ENCODE measurements around the gene RPS14. TPM values are rescaled to one million over a fixed set of nuclear protein-coding genes. Genes with fewer than 3 reads are reported as not detected.

RPS14 gene
- total and polyA plus RNA-seq, 2 of the 8 experiments (the other 6 are each of a cell fraction or from before 2014, with no cell fraction given) = 2,548 to 6,423 TPM

GRCh38 chr5:150457562-150458240, 8.2 kb upstream of the RPS14 start:
- H3K79me1 ChIP-seq (ENCODE audit: low read depth, low read length) = no peaks in the 10 kb centered on the region
- H3K9ac ChIP-seq (replicated peaks in 1 of 4; ENCODE audit: extremely low read depth in 1 of 4, low read depth in 3 of 4, low read length in 3 of 4) = no peak overlapping the region; a peak in 1 of 7 replicates
- no peaks in the 10 kb centered on the region for H3K23me2 ChIP-seq (ENCODE audit: low read depth, low read length)
- no peak overlapping the region for H3K56ac ChIP-seq (replicated peaks; ENCODE audit: insufficient read length, low read depth, low read length)
- no peak overlapping the region; the same call in 1 of the 2 replicates for H2BK5ac ChIP-seq (ENCODE audit: low read depth, low read length)
- peak overlapping the region; percentile 92; the same call in 1 of the 2 replicates for H2BK12ac ChIP-seq (ENCODE audit: low read depth, low read length)
- no peak overlapping the region for H3K27ac ChIP-seq (ENCODE audit: low read depth, low read length)
- H2BK15ac ChIP-seq (ENCODE audit: low read length) = peak overlapping the region; percentile 65
- FAIRE-seq (no peak), DNase-seq (ENCODE audit: low read depth in 1 of 2, low spot score in 2 of 2) (no peak)
- no peak overlapping the region for H3K4me3 ChIP-seq (ENCODE audit: extremely low read depth in 1 of 4, insufficient read depth in 2 of 4, low read depth in 3 of 4, low read length in 4 of 4)
- peak overlapping the region; percentile 32 for H4K91ac ChIP-seq (replicated peaks; ENCODE audit: insufficient read length, low read length)
- POLR2A ChIA-PET (ENCODE audit: partially characterized antibody) = interaction anchor here (0.6 to 5.2 kb wide), 10 partner anchors 7 to 343 kb away, joined by 3 to 51 read pairs (median 6); partner anchors contain the start of gene RPS14
- H3K4me1 ChIP-seq (replicated peaks in 1 of 4; ENCODE audit: control insufficient read depth in 3 of 4, insufficient read depth in 4 of 4, low read length in 3 of 4) = peaks cover 4 to 20% (median 8%) of the 10 kb centered on the region in 4 experiments
- no peak overlapping the region for H3K4me2 ChIP-seq (ENCODE audit: insufficient read depth in 1 of 2, low read depth in 2 of 2, low read length in 2 of 2)
- peak overlapping the region; percentile 72; the same call in 1 of the 2 replicates for H2BK20ac ChIP-seq (ENCODE audit: low read length)
- no peak overlapping the region for H3K4ac ChIP-seq (replicated peaks; ENCODE audit: insufficient read length, low read depth, low read length)
- H4K5ac ChIP-seq (ENCODE audit: insufficient read length, low read depth, low read length) = no peak overlapping the region
- H2AFZ ChIP-seq (ENCODE audit: low read length) = no peak overlapping the region
- peak overlapping the region; percentile 82; the same call in 1 of the 2 replicates for H4K8ac ChIP-seq (ENCODE audit: extremely low read depth, insufficient read depth, low read length)
- WGBS, 2 experiments (ENCODE audit: extremely low coverage in 1 of 2, insufficient coverage in 1 of 2, insufficient read length in 1 of 2, insufficient replicate concordance in 2 of 2, low coverage in 1 of 2, low lambda C conversion rate in 2 of 2, missing lambda C conversion rate in 1 of 2) = 89% methylated on average over 16 of the region's 16 CpGs; no CpG with 5 or more reads in 1 of the 2 experiments
- no peaks in the 10 kb centered on the region for H3K9me3 ChIP-seq (ENCODE audit: insufficient read depth in 2 of 2, low read depth in 1 of 2, low read length in 1 of 2)
- no peaks in the 10 kb centered on the region for H3K79me2 ChIP-seq (ENCODE audit: control insufficient read depth in 1 of 2, insufficient read depth in 2 of 2, low read length in 2 of 2)
- no peak overlapping the region for H2BK120ac ChIP-seq (replicated peaks; ENCODE audit: low read depth, low read length)
- peak overlapping the region; percentile 60; the same call in 1 of the 2 replicates for H2AK5ac ChIP-seq (ENCODE audit: low read depth, low read length)
- H3K27me3 ChIP-seq (replicated peaks in 1 of 4; ENCODE audit: control insufficient read depth in 3 of 4, extremely low read depth in 1 of 4, insufficient read depth in 3 of 4, low read length in 3 of 4) = no peaks in the 10 kb centered on the region
- H3K18ac ChIP-seq (ENCODE audit: extremely low read depth, low read length) = no peak overlapping the region
- CTCF ChIA-PET (ENCODE audit: partially characterized antibody) = interaction anchor here (0.6 to 13.5 kb wide), 28 partner anchors 8 to 388 kb away, joined by 3 to 209 read pairs (median 6); partner anchors contain the start of genes IRGM, NDST1 and RPS14
- H4K20me1 ChIP-seq (replicated peaks in 1 of 2; ENCODE audit: control insufficient read depth in 1 of 2, insufficient read depth in 2 of 2, low read length in 2 of 2) = no peaks in the 10 kb centered on the region
- H3K14ac ChIP-seq (ENCODE audit: insufficient read length) = no peak overlapping the region
- H3K36me3 ChIP-seq (ENCODE audit: control insufficient read depth in 2 of 4, insufficient read depth in 4 of 4, low read length in 3 of 4) = no peaks in the 10 kb centered on the region
- H3K23ac ChIP-seq (ENCODE audit: insufficient read length) = no peak overlapping the region
- TF ChIP-seq ATF3 (IDR thresholded peaks at IDR 0.05; ENCODE audit: insufficient read depth, low read depth, low read length) (no peak), SP1 (IDR thresholded peaks at IDR 0.05; ENCODE audit: low read depth, low read length) (no peak), EGR1 (IDR thresholded peaks at IDR 0.05; ENCODE audit: borderline replicate concordance, low read depth, low read length) (no peak), SIN3A (conservative IDR thresholded peaks at IDR 0.05 in 1 of 2, IDR thresholded peaks at IDR 0.05 in 1 of 2; ENCODE audit: low read depth in 1 of 2, low read length in 2 of 2) (no peak), TEAD4 (IDR thresholded peaks at IDR 0.05; ENCODE audit: low read depth, low read length) (no peak), POLR2A (IDR thresholded peaks at IDR 0.05; ENCODE audit: control extremely low read depth in 1 of 2, low read depth in 2 of 2, low read length in 2 of 2) (no peak), CTCF (IDR thresholded peaks at IDR 0.05; ENCODE audit: control extremely low read depth in 1 of 3, insufficient read depth in 1 of 3, low read depth in 1 of 3, low read length in 3 of 3) (no peak), NRF1 (IDR thresholded peaks at IDR 0.05; ENCODE audit: low read depth, low read length) (no peak), CEBPB (IDR thresholded peaks at IDR 0.05; ENCODE audit: low read depth, low read length) (no peak), SP2 (IDR thresholded peaks at IDR 0.05; ENCODE audit: low read length) (no peak)
